GM18868 (cell line): Measurements from ENCODE around the gene TLE1.
"Not testable (repeated sequence)": the region's sequence is repeated elsewhere in the genome, so short reads cannot be mapped to it uniquely, and the experiment has no call there.

Source experiments
- ATAC-seq: cut with Tn5 transposase; IDR thresholded peaks from one replicate; pipeline ENCODE4 v1.9.1; 2021; ENCODE audit warnings: mild to moderate bottlenecking, moderate library complexity; ENCODE audit not compliant: unreplicated experiment

The TLE1 gene

GRCh38 chr9:81653240-81653639 is 36.1 kb downstream of the TLE1 start:
- no peak for ATAC-seq

GRCh38 chr9:81652058-81652687 is 37.2 kb downstream of the TLE1 start:
- ATAC-seq = no peak

DNA sequence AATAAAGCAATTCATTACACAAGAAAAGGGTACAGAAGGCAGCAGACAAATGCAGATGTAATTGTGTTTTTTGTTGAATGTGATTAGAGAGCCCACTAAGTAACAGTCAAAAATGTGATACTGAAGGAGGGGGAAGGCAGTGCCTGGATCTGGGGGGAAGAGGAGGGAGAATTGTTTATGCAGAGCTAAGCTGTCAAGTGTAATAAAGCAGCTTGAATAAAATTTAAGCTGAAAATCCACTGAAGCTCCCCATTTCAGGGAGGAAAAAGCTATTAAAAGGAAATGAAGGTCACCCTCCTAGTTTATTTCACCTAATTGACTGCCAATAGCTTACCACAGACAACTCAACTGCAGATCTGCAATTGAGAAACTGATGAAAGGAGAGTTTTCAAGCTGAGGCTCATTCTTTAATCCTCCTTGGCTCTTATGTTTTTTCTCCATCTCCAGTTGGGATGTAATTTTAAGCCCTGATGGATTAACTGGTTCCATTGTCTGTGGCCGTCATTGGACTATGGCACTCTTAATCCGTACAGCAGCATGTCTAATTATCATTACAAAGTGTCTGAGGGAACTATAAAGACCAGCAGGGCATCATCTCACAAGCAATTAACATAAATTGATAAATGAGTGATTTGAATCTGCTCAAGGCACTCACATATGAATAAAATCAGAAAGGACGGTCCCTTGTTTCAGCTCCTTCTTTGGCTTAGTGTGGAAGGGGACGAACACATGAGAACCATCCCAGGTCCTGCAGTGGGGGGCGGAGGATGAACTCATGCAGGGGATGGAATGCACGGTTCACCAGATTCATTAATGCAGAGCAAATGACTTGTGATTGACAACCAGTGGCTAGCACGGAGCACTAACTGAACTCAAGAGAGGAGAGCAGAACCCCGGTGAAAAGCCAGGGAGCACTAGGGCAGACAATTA is 38.5 kb downstream of the TLE1 start:
- ATAC-seq = no peak

GRCh38 chr9:81649475-81650240 is 39.7 kb downstream of the TLE1 start:
- no peak for ATAC-seq

DNA sequence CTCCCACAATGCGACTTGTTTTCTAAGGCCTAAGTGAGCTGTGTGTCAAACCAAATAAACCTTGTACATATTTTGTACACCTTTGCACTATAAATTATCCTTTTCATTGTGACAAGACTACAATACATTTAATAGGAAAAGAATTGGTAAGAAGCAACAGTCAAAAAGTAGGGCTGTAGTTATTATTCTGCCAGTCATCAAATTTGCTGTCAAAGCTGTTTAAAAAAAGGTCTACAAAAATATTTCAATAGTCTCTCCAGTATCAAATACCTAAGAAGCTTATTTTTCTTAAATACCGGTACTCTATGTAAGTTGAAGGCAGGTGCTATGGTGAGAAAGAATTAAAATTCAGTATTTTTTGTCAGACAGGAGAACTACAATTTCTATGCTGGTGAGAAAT is 40.5 kb downstream of the TLE1 start:
- no peak for ATAC-seq

DNA sequence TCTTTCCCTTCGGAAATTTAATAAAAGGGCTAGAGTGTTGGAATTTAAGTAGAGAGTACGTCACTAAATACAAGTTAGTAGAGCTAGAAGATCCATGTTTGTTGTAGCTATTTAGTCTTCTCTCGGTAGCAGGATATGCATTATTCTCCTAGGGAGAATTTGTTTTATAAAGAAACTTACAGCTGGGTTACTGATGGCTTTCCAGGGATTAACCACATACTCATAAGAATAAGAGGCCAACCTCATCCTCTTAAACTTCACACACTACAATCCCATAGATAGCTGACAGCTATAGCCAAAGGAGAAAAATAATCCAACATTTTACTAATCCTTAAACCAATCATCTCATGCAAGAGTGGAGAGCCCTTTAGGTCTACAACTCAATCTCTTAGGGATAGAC is 43.0 kb downstream of the TLE1 start:
- ATAC-seq = no peak

- ATAC-seq = not testable (repeated sequence)
Observed at GRCh38 chr9:81644513-81644912, 44.8 kb downstream of the TLE1 start.

DNA sequence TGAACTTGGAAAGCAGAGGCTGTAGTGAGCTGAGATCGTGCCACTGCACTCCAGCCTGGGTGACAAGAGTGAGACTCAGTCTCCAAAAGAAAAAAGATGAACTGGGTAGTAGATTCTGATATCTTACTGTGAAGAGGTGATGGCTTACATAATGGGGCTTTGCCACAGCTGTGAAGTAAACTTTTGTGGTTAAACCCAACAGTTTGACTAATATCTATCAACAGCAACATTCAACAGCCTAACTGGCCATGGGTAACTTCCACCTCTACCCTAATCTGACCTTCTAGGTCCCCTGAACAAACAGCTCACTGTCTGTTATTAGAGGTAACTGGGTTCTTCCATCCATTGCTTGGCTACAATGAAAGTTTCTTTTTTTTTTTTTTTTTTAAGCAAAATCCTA is 52.1 kb downstream of the TLE1 start:
- ATAC-seq = no peak

DNA sequence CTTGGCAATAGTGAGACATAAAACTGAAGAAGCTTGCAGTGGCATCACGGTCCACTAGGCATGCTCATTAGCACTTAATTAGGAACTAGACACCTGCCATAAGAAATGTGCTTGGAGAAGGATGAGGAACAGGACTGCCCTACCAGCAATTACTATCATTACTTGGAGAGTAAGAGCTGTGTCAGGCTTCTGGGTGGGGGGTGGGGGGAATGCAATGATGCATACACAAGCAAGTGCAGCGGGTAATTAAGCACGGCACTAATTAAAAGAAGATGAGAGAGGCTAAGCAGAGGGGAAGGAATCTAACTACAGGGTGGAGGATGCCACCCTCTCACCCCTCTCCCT is 53.1 kb downstream of the TLE1 start:
- no peak for ATAC-seq

GRCh38 chr9:81635521-81636254 is 53.7 kb downstream of the TLE1 start:
- ATAC-seq = no peak

DNA sequence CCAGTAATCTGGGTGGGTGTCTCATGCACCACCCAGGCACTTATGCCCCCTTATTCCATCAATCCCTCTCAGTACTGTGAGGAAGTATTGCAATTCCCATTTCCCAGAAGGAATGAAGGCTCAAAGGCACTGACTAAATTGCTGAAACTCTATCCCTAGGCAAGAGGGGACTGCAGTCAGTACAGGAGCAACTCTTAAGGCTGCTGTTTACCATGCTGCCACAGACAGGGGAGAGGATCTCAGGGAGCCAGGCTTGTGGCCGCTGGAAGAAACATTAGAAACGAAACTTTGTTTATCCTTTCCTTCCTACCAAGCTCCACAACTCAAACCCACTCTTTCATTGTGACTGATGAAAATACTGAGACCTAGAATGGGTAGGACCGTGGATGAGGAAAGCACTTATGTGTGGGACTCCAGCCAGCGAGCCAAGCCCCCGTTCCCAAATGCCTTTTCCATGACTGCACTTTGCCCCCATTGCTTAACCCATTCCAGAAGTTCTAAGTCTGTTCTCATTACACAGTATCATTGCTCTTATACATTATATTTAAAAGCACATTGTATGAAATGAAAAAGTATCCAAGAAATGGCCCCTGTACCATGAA is 54.3 kb downstream of the TLE1 start:
- ATAC-seq = no peak

- ATAC-seq = no peak
Observed at GRCh38 chr9:81633952-81634854, 55.1 kb downstream of the TLE1 start.

DNA sequence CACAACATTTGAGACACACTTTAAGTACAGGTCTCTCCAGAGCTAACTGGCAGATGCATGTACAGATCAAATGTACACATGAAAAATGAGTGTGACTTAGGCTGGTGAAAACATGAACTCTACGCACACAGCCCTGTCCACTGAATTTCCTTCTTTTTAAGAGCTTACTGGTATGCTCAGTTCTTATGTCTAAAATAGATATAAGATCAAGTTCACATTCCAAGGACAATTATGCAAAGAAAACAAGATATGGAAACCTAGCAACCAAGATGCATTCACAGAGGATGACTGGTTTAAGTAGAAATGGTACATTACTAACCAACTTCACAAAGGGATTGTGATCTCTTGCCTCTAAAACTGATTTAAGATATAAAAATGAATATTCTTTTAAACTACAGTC is 56.7 kb downstream of the TLE1 start:
- no peak for ATAC-seq

- no peak for ATAC-seq
Observed at GRCh38 chr9:81631218-81631745, 58.1 kb downstream of the TLE1 start.

DNA sequence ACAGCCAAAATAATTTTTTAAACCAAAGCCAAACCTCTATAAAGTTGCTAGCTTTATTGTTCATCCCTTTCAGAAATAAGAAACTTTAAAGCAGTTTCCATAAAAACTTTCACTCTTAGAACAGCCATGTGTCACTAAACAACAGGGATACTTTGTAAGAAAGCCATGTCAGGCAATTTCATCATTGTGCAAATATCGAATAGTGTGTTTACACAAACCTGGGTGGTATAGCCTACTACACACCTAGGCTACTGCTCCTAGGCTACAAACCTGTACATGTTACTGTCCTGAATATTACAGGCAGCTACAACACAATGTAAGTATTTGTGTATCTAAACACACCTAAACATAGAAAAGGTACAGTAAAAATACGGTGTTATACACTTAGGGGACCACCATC is 59.9 kb downstream of the TLE1 start:
- no peak for ATAC-seq

- no peak for ATAC-seq
Observed at GRCh38 chr9:81628897-81629296, 60.5 kb downstream of the TLE1 start.

GRCh38 chr9:81627481-81627880 is 61.9 kb downstream of the TLE1 start:
- ATAC-seq = no peak

GRCh38 chr9:81626511-81626910 is 62.8 kb downstream of the TLE1 start:
- ATAC-seq = no peak

DNA sequence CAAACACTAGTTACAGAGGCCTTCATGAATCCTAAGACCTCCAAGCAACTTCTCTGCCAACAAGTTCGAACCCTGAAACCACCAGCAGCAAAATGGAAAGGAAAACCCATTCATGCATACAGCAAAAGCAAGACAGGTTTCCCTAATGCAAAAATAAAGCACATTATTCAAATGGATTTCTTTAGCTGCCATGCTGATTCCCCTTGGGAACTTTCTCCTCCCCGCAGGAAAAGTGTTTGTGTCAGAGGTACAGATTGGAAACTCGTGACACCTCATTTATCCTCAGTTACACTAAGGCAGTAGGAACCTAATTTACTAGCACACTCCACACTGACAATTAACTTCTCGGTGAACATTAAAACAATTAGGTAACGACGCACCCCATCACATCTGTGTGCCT is 63.4 kb downstream of the TLE1 start:
- no peak for ATAC-seq
